ENCODE measurements around the gene TRAPPC2L.
"Not testable (repeated sequence)": the region's sequence is repeated elsewhere in the genome, so short reads cannot be mapped to it uniquely, and the experiment has no call there.

TRAPPC2L gene

DNA sequence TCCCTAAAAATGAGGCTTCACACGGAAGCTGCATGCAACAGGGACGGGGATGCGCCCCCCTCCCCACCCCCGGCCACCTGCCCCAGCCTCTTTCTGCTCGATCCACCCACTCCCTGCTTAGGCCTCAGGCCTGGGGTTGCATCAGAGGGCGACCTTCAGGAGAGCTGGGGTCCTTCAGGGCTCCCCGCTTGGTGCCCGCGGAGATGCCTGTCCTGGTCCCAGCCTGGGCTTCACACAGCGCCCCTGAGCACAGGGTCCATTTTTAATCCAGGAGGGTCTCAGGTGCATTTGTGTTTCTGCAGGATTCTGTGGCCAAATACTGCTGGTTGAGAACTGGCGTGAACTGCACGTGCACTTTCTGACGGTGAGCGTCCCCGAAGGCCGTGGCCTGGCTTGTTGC lies 37.8 kb upstream of the TRAPPC2L start:
- DNase-seq: no peak

GRCh38 chr16:88820385-88821025 lies 36.4 kb upstream of the TRAPPC2L start:
- DNase-seq: no peak

GRCh38 chr16:88821168-88821850 lies 35.6 kb upstream of the TRAPPC2L start:
- DNase-seq: no peak

DNA sequence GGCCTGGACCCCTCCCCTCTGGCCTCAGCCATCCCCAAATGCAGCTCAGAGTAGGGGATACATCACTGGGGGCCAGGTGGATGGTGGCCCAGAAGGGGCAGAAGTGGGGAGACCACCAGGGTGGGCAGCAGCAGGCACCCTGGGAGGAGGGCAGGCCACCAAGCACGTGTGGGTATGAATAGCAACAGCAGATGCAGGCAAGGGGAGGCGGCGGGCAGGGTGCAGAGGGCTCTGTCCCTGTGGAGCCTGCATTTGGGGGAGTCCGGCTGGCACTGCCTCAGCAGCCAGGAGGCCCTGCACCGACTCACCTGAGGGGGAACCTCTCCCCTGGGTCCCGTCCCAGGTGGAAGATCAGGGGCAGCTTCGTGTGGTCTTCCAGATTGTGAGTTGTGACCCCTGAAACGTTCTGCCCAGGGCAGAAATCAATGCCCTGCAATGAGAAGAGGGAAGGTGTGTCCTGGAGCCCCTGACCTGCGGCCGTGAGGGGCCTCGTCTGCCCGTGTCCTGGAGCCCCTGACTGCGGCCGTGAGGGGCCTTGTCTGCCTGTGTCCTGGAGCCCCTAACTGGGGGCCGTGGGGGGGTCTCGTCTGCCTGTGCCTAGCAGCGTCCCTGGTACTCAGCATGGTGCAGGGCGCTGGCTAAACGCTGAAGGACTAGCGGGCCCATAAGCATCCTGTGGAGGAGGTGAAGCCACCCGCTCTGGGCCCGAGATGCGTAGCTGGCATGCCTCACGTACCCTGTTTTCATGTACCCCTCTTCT lies 34.5 kb upstream of the TRAPPC2L start:
- DNase-seq: no peak

- DNase-seq: not testable (repeated sequence)
Observed at GRCh38 chr16:88823646-88824045, 33.3 kb upstream of the TRAPPC2L start.

GRCh38 chr16:88824256-88825077 lies 32.5 kb upstream of the TRAPPC2L start:
- DNase-seq: no peak

DNA sequence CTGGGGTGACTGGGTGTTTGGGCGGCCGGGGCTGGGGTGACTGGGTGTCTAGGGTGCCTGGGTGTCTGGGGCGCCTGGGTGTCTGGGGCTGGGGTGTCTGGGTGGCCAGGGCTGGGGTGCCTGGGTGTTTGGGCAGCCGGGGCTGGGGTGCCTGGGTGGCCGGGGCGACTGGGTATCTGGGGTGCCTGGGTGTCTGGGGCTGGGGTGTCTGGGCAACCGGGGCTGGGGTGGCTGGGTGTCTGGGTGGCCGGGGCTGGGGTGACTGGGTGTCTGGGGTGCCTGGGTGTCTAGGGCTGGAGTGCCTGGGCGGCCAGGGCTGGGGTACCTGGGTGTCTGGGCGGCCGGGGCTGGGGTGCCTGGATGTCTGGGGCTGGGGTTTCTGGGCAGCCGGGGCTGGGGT lies 31.8 kb upstream of the TRAPPC2L start:
- no peak for DNase-seq

GRCh38 chr16:88826070-88826840 lies 30.7 kb upstream of the TRAPPC2L start:
- DNase-seq: no peak

DNA sequence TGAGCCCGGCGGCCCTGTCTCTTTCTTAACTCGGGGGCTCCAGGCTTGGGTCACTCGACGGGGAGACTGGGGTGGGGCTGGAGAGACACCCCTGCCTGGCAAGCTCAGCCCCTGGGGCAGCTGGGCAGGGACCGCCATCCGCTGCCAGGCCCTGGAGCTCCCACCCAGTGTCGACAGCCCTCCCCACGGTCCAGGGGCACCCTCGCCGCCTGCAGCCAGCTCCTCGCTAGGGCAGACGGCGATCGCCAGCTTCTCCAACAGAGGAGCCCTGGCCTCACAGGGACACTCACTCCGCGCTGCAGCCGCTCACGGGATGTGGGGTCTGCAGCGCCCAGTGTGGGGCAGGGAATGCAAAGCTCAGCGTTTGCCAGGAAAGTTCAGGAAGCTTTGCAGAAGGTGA lies 29.2 kb upstream of the TRAPPC2L start:
- no peak for DNase-seq

GRCh38 chr16:88828711-88829110 lies 28.2 kb upstream of the TRAPPC2L start:
- DNase-seq: no peak

DNA sequence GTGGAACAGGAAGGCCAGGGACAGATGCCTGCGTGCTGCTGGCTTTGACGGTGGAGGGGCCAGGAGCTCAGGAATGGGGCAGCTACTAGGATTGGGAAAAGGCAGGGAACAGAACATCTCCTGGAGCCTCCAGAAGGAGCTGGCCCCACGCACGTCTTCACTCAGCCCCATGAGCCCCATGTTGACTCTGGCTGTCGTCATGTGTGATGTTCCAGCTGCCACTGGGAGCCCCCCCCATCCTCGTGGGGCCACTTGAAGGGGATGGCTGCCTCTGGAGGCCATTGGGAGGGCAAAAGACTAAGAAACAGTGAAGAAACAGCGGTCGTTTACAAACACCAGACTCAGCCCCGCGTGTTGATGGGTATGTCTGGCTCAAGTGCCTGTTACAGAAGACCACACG lies 26.7 kb upstream of the TRAPPC2L start:
- DNase-seq: no peak

DNA sequence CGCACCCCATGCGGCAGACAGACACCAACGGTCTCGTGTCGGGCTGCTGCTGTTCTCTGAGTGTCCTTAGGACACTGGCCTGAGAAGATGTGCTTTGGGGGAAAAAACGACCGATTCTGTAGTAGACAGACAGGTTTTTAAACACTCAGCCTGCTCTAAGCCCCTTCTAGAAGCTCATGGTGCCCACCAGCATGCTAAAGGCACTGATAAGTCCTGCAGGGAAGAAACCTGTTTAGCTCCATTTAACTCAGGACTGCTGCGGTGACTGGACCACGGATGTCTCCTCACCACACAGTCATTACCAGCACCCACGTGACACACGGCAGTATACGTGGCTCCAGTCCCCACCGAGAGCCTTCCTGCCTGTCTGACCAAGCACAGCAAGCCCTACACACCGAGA lies 26.1 kb upstream of the TRAPPC2L start:
- DNase-seq: no peak

DNA sequence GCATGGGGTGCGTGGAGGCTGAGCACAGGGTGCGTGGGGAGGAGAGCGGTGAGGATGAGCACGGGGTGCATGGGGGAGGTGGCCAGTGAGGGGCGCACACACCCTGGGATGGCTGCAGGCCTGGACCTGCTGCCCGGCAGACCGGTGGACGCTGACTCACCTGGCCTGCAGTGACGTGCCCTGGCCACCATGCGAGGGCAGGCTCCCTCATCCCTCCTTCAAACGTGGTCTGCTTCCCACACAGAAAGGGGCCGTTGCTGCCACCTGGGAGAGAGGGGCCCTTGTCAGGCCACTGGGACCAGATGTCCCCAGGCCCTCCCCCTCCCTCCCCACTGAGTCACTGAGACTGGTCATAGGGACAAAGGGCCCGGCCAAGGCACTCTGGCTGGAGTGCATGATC lies 25.1 kb upstream of the TRAPPC2L start:
- DNase-seq: no peak

DNA sequence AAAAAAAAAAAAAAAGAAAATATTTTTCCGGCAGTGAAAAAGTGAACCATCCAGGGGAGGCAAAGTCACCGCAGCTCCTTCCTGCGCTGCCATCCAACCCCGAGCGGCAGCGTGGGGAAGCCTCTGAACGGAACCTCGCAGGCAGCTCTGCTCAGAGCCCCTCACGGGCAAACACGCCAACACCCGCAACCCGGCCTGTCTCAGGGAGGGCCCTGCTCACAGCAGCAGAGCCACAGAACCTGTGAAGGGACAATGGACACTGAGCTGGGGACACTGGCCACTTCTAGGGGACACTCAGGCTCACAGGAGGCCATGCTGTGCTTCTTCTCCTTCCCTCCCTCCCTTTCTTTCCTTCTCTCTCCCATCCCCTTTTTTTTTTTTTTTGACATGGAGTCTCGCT lies 23.8 kb upstream of the TRAPPC2L start:
- DNase-seq: no peak

DNA sequence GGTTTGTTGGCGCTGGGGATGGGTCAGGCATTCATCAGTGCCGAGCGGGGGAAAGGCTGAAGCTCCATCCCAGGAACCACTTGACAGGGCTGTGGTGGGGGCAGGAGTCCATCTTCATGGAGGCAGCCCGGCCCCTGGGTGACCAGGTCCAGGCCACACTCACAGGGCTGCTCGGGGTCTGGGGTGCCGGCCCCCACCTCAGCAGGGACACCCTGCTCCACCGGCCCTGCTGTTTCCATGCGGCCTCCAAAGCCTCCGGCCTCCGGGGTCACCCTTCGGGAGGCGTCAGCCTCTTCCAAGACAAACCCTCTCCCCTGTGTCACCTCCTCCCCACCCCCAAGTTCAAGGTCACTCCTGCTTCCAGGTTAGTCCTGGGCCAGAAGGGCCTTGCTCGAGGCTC lies 22.3 kb upstream of the TRAPPC2L start:
- DNase-seq: no peak

DNA sequence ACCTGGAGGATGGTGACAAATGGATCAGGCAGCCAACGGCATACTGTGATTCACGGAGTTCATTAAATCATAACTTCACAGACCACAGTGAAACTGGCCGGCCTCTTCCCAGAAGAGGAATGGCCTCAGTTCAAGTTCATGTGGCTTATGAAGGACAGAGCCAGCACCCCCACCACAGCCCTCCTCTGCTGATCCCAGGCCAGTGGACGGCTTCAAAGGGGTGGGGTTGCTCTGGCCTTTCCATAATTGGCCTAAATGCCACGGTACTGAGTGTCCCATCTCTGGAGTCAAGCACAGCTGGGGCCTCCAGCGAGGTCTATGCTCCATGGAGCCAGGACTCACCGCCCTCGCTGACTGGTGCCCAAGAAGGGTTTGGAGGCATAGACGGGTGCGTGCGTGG lies 21.5 kb upstream of the TRAPPC2L start:
- DNase-seq: no peak

DNA sequence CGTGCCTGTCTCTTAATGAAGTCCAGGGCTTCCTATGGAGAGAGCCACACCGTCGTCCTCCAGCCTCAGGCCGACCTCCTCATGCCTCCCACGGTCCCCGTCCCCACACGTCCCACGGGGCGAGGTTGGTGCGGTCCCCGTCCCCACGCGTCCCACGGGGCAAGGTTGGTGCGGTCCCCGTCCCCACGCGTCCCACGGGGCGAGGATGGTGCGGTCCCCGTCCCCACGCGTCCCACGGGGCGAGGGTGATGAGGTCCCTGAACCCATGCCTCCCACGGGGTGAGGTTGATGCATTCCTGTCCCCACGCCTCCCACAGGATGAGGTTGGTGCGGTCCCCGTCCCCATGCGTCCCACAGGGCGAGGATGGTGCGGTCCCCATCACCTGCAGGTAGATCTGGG lies 21.1 kb upstream of the TRAPPC2L start:
- no peak for DNase-seq

- no peak for DNase-seq
Observed at GRCh38 chr16:88836791-88837190, 20.1 kb upstream of the TRAPPC2L start.

DNA sequence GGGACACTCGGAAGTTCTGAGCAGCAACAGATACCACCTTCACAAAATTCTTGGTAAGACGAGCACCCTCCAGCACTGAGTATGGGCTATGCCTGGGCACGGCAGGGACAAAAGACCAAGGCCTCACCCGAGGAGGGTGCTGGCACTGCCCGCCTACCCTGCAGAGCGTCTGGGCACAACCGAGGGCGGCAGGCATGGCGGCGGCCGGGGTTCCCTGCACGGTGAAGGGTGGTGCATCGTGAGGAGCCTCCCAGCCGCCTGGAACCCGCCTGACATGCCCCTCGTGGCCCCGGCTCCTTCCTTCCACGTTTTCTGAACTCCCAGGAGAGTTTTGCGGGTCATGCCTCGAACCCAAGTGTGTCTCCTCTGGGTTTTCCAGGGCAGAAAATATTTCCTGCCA lies 19.1 kb upstream of the TRAPPC2L start:
- DNase-seq: no peak

DNA sequence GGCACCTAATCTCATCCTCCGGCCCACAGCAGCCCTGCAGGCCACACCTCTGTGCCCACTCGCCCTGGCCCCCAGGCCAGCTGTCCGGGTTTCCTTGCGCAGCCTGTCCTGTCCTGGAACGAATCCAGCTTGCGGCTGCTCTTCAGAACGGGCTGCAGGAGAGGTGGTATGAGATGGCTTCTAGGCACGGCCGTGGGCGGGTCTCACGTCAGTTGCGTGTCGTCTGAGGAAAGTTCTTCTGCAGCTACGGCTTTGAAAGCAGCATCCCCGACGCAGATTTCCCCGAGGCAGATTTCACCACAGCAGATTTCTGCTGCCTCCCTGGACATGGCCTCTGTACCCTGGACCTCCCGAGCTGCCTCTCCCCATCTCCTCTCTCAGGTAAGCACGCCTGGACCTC lies 18.4 kb upstream of the TRAPPC2L start:
- no peak for DNase-seq

GRCh38 chr16:88839026-88839529 lies 17.8 kb upstream of the TRAPPC2L start:
- DNase-seq: no peak

All from NCI-H2029 (cell line).